Measurements from ENCODE around the gene SSC4D. TPM values are rescaled to one million over a fixed set of nuclear protein-coding genes. Genes with fewer than 3 reads are reported as not detected.
"Not testable (repeated sequence)": the region's sequence is repeated elsewhere in the genome, so short reads cannot be mapped to it uniquely, and the experiment has no call there.

SSC4D gene
- total RNA-seq, 1 donor from 2014 or later, result 6.0 TPM

GRCh38 chr7:76423666-76424412, 14.3 kb upstream of the SSC4D start:
- no peaks in the 10 kb centered on the region for H3K79me2 ChIP-seq (ENCODE audit: insufficient read depth, low read length)
- TF ChIP-seq, protein P1, sequence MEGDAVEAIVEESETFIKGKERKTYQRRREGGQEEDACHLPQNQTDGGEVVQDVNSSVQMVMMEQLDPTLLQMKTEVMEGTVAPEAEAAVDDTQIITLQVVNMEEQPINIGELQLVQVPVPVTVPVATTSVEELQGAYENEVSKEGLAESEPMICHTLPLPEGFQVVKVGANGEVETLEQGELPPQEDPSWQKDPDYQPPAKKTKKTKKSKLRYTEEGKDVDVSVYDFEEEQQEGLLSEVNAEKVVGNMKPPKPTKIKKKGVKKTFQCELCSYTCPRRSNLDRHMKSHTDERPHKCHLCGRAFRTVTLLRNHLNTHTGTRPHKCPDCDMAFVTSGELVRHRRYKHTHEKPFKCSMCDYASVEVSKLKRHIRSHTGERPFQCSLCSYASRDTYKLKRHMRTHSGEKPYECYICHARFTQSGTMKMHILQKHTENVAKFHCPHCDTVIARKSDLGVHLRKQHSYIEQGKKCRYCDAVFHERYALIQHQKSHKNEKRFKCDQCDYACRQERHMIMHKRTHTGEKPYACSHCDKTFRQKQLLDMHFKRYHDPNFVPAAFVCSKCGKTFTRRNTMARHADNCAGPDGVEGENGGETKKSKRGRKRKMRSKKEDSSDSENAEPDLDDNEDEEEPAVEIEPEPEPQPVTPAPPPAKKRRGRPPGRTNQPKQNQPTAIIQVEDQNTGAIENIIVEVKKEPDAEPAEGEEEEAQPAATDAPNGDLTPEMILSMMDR (IDR thresholded peaks at IDR 0.05; ENCODE audit: insufficient read depth, low read depth, low read length), result no peak
- no peak for TF ChIP-seq EZH2 (IDR thresholded peaks at IDR 0.05; ENCODE audit: insufficient read depth, low read length)
- no peaks in the 10 kb centered on the region for H3K27me3 ChIP-seq (ENCODE audit: insufficient read depth, low read length)
- peak overlapping the region; percentile 59 for H3K27ac ChIP-seq (ENCODE audit: low read depth, low read length)
- H3K4me1 ChIP-seq (ENCODE audit: insufficient read depth, low read length), result peaks cover 23% of the 10 kb centered on the region
- no peak overlapping the region for H3K4me3 ChIP-seq (ENCODE audit: insufficient read depth, low read depth, low read length)
- Mint-ChIP-seq H3K4me3 (ENCODE audit: unreplicated experiment) (peak overlapping the region; percentile 7), H3K27ac (ENCODE audit: unreplicated experiment) (peak overlapping the region; percentile 98), H3K9me3 (ENCODE audit: unreplicated experiment) (no peaks in the 10 kb centered on the region), H3K27me3 (ENCODE audit: low read depth, unreplicated experiment) (no peaks in the 10 kb centered on the region), H3K36me3 (ENCODE audit: low read depth, unreplicated experiment) (no peaks in the 10 kb centered on the region), H3K4me1 (ENCODE audit: low read depth, unreplicated experiment) (peaks cover 18% of the 10 kb centered on the region)
- peak overlapping the region; percentile 73 for H3K9ac ChIP-seq (ENCODE audit: low read length)
- H2AFZ ChIP-seq (ENCODE audit: low read depth, low read length), result no peak overlapping the region
- H3K9me3 ChIP-seq (ENCODE audit: insufficient read depth, low read depth, low read length), result no peaks in the 10 kb centered on the region
- no peaks in the 10 kb centered on the region for H3K36me3 ChIP-seq (ENCODE audit: insufficient read depth, low read length)
- H3K4me2 ChIP-seq (ENCODE audit: low read length), result peak overlapping the region; percentile 63
- DNase-seq (ENCODE audit: low read depth), result peak; percentile 32
- no peaks in the 10 kb centered on the region for H4K20me1 ChIP-seq (ENCODE audit: insufficient read depth, low read length)
- no peak for FAIRE-seq

- H4K20me1 ChIP-seq (ENCODE audit: insufficient read depth, low read length); H3K27me3 Mint-ChIP-seq (ENCODE audit: low read depth, unreplicated experiment); H2AFZ ChIP-seq (ENCODE audit: low read depth, low read length); H3K36me3 ChIP-seq (ENCODE audit: insufficient read depth, low read length); H3K9me3 Mint-ChIP-seq (ENCODE audit: unreplicated experiment); H3K4me3 Mint-ChIP-seq (ENCODE audit: unreplicated experiment); H3K27me3 ChIP-seq (ENCODE audit: insufficient read depth, low read length); H3K4me3 ChIP-seq (ENCODE audit: insufficient read depth, low read depth, low read length); H3K79me2 ChIP-seq (ENCODE audit: insufficient read depth, low read length); H3K36me3 Mint-ChIP-seq (ENCODE audit: low read depth, unreplicated experiment); FAIRE-seq; H3K9me3 ChIP-seq (ENCODE audit: insufficient read depth, low read depth, low read length): not testable (repeated sequence)
- peak overlapping the region; percentile 42 for H3K9ac ChIP-seq (ENCODE audit: low read length)
- peak; percentile 98 for DNase-seq (ENCODE audit: low read depth)
- H3K4me2 ChIP-seq (ENCODE audit: low read length), result peak overlapping the region; percentile 25
- peaks cover 23% of the 10 kb centered on the region for H3K4me1 ChIP-seq (ENCODE audit: insufficient read depth, low read length)
- H3K4me1 Mint-ChIP-seq (ENCODE audit: low read depth, unreplicated experiment), result peaks cover 18% of the 10 kb centered on the region
- peak overlapping the region; percentile 77 for H3K27ac ChIP-seq (ENCODE audit: low read depth, low read length)
- peak overlapping the region; percentile 97 for H3K27ac Mint-ChIP-seq (ENCODE audit: unreplicated experiment)
These were observed 11.6 kb upstream of the SSC4D start for GRCh38 chr7:76421097-76421496.

DNA sequence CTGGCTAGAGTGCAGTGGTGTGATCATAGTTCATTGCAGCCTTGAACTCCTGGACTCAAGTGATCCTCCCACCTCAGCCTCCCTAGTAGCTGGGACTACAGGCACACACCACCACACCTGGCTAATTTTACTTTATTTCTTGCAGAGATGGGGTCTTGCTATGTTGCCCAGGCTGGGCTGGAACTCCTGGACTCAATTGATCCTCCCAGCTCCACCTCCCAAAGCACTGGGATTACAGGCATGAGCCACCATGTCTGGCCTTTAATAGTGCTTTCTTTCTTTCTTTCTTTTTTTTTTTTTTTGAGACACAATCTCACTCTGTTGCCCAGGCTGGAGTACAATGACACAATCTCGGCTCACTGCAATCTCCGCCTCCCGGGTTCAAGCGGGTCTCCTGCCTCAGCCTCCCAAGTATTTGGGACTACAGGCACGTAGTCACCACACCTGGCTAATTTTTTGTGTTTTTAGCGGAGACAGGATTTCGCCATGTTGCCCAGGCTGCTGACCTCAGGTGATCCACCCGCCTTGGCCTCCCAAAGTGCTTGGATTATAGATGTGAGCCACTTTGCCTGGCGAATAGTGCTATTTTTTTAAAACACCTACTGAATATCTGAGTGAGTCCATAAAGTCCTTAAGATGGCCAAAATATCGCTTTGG, 8.3 kb upstream of the SSC4D start:
- not testable (repeated sequence) for H3K36me3 ChIP-seq (ENCODE audit: insufficient read depth, low read length); H3K36me3 Mint-ChIP-seq (ENCODE audit: low read depth, unreplicated experiment); H3K9me3 Mint-ChIP-seq (ENCODE audit: unreplicated experiment); H3K79me2 ChIP-seq (ENCODE audit: insufficient read depth, low read length); H3K4me3 Mint-ChIP-seq (ENCODE audit: unreplicated experiment); FAIRE-seq; DNase-seq (ENCODE audit: low read depth); H3K4me1 ChIP-seq (ENCODE audit: insufficient read depth, low read length); H3K9me3 ChIP-seq (ENCODE audit: insufficient read depth, low read depth, low read length); H3K4me1 Mint-ChIP-seq (ENCODE audit: low read depth, unreplicated experiment); H3K4me2 ChIP-seq (ENCODE audit: low read length); H3K27me3 Mint-ChIP-seq (ENCODE audit: low read depth, unreplicated experiment); H3K27ac ChIP-seq (ENCODE audit: low read depth, low read length); H3K4me3 ChIP-seq (ENCODE audit: insufficient read depth, low read depth, low read length); H2AFZ ChIP-seq (ENCODE audit: low read depth, low read length); H3K9ac ChIP-seq (ENCODE audit: low read length); H3K27ac Mint-ChIP-seq (ENCODE audit: unreplicated experiment); H4K20me1 ChIP-seq (ENCODE audit: insufficient read depth, low read length); H3K27me3 ChIP-seq (ENCODE audit: insufficient read depth, low read length)
